Measurements from ENCODE around the gene ADGRL3. TPM values are rescaled to one million over a fixed set of nuclear protein-coding genes. Genes with fewer than 3 reads are reported as not detected.

ADGRL3 gene
- total RNA-seq, 1 donor from 2014 or later: 18.7 TPM

DNA sequence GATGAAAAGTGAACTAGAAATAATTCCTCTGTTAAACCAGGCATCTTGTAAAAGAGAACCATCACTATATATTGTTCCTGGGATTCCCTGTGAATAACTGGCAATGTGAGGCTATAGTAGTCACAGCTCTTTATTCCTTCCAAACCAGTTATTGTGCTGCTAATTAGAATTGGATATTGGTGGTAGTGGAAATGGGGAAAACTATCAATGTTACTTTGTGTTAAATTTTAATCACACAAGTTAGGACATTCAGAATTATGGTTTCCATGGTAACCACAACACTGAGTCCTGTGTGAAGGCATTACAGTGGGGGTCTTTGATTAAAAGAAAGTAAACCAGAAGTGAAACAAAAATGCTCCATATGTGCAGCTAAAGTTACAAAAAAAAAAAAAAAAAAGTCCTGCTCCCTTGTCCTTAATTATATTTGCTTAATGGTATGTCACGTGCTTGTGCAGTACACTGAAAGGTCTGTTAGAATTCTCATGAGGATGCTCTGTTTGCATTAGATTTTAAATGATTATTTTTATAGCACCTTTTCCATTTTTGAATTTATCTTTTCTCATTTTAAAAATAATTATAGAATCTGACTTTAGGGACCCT is 200.4 kb downstream of the ADGRL3 start:
- no peaks in the 10 kb centered on the region for H3K4me1 Mint-ChIP-seq (ENCODE audit: unreplicated experiment)
- H3K27me3 Mint-ChIP-seq (ENCODE audit: unreplicated experiment): no peaks in the 10 kb centered on the region
- no peak overlapping the region for H3K27ac Mint-ChIP-seq (ENCODE audit: unreplicated experiment)
- H3K4me3 Mint-ChIP-seq (ENCODE audit: unreplicated experiment): no peak overlapping the region
- no peak for DNase-seq (ENCODE audit: extremely low spot score, unreplicated experiment)
- no peaks in the 10 kb centered on the region for H3K36me3 Mint-ChIP-seq (ENCODE audit: unreplicated experiment)
- TF ChIP-seq CTCF (IDR thresholded peaks at IDR 0.05): no peak
- no peaks in the 10 kb centered on the region for H3K9me3 Mint-ChIP-seq (ENCODE audit: unreplicated experiment)

DNA sequence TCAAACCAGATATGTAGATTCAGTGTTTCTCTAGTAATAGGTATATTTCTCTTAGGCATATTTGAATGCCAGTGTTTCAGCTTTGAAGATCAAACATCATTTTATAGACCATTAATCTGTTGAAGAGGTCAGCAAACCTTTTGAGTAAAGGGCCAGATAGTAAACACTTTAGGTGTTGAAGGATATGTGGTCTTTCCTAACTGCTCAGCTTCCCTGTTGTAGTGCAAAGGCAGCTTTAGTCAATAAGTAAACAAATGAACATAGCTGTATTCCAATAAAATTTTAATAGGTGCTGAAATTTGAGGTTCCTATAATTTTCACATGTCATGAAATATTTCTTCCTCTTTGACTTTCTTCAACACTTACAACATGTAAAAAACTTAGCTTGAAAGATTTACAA is 201.6 kb downstream of the ADGRL3 start:
- H3K9me3 Mint-ChIP-seq (ENCODE audit: unreplicated experiment): no peaks in the 10 kb centered on the region
- no peak overlapping the region for H3K27ac Mint-ChIP-seq (ENCODE audit: unreplicated experiment)
- no peak for TF ChIP-seq CTCF (IDR thresholded peaks at IDR 0.05)
- no peaks in the 10 kb centered on the region for H3K4me1 Mint-ChIP-seq (ENCODE audit: unreplicated experiment)
- DNase-seq (ENCODE audit: extremely low spot score, unreplicated experiment): no peak
- H3K27me3 Mint-ChIP-seq (ENCODE audit: unreplicated experiment): no peaks in the 10 kb centered on the region
- H3K36me3 Mint-ChIP-seq (ENCODE audit: unreplicated experiment): no peaks in the 10 kb centered on the region
- H3K4me3 Mint-ChIP-seq (ENCODE audit: unreplicated experiment): no peak overlapping the region

- no peaks in the 10 kb centered on the region for H3K27me3 Mint-ChIP-seq (ENCODE audit: unreplicated experiment)
Measured at GRCh38 chr4:61405307-61405706, 205.2 kb downstream of the ADGRL3 start.

GRCh38 chr4:61406677-61407076 is 206.6 kb downstream of the ADGRL3 start:
- TF ChIP-seq CTCF (IDR thresholded peaks at IDR 0.05): no peak
- Mint-ChIP-seq H3K4me1 (ENCODE audit: unreplicated experiment) (peaks cover 12% of the 10 kb centered on the region), H3K4me3 (ENCODE audit: unreplicated experiment) (no peak overlapping the region), H3K9me3 (ENCODE audit: unreplicated experiment) (no peaks in the 10 kb centered on the region), H3K27me3 (ENCODE audit: unreplicated experiment) (no peaks in the 10 kb centered on the region), H3K36me3 (ENCODE audit: unreplicated experiment) (no peaks in the 10 kb centered on the region), H3K27ac (ENCODE audit: unreplicated experiment) (no peak overlapping the region)
- DNase-seq (ENCODE audit: extremely low spot score, unreplicated experiment): no peak

More at GRCh38 chr4:61405307-61405706, 205.2 kb downstream of the ADGRL3 start:
- Mint-ChIP-seq H3K36me3 (ENCODE audit: unreplicated experiment) (no peaks in the 10 kb centered on the region), H3K4me1 (ENCODE audit: unreplicated experiment) (peaks cover 12% of the 10 kb centered on the region), H3K27ac (ENCODE audit: unreplicated experiment) (no peak overlapping the region), H3K4me3 (ENCODE audit: unreplicated experiment) (no peak overlapping the region), H3K9me3 (ENCODE audit: unreplicated experiment) (no peaks in the 10 kb centered on the region)
- DNase-seq (ENCODE audit: extremely low spot score, unreplicated experiment): no peak
- no peak for TF ChIP-seq CTCF (IDR thresholded peaks at IDR 0.05)

GRCh38 chr4:61407642-61408618 is 207.8 kb downstream of the ADGRL3 start:
- TF ChIP-seq CTCF (IDR thresholded peaks at IDR 0.05): no peak
- DNase-seq (ENCODE audit: extremely low spot score, unreplicated experiment): no peak
- Mint-ChIP-seq H3K4me3 (ENCODE audit: unreplicated experiment) (no peak overlapping the region), H3K4me1 (ENCODE audit: unreplicated experiment) (peaks cover 12% of the 10 kb centered on the region), H3K27ac (ENCODE audit: unreplicated experiment) (no peak overlapping the region), H3K36me3 (ENCODE audit: unreplicated experiment) (no peaks in the 10 kb centered on the region), H3K9me3 (ENCODE audit: unreplicated experiment) (no peaks in the 10 kb centered on the region), H3K27me3 (ENCODE audit: unreplicated experiment) (no peaks in the 10 kb centered on the region)

Data from osteocyte (in vitro differentiated cells).